Endometrium (tissue), 2 donors: ENCODE measurements around the gene AGGF1.
"Not testable (repeated sequence)": the region's sequence is repeated elsewhere in the genome, so short reads cannot be mapped to it uniquely, and the experiment has no call there.

Source experiments
- FAIRE-seq: peaks from 2 replicates; lab custom pipeline; 2012; peaks lifted over from hg19 to GRCh38; lab: Jason Lieb, UNC
- donor health status: control.
- donor health status: control.

The AGGF1 gene, protein sequence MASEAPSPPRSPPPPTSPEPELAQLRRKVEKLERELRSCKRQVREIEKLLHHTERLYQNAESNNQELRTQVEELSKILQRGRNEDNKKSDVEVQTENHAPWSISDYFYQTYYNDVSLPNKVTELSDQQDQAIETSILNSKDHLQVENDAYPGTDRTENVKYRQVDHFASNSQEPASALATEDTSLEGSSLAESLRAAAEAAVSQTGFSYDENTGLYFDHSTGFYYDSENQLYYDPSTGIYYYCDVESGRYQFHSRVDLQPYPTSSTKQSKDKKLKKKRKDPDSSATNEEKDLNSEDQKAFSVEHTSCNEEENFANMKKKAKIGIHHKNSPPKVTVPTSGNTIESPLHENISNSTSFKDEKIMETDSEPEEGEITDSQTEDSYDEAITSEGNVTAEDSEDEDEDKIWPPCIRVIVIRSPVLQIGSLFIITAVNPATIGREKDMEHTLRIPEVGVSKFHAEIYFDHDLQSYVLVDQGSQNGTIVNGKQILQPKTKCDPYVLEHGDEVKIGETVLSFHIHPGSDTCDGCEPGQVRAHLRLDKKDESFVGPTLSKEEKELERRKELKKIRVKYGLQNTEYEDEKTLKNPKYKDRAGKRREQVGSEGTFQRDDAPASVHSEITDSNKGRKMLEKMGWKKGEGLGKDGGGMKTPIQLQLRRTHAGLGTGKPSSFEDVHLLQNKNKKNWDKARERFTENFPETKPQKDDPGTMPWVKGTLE

DNA sequence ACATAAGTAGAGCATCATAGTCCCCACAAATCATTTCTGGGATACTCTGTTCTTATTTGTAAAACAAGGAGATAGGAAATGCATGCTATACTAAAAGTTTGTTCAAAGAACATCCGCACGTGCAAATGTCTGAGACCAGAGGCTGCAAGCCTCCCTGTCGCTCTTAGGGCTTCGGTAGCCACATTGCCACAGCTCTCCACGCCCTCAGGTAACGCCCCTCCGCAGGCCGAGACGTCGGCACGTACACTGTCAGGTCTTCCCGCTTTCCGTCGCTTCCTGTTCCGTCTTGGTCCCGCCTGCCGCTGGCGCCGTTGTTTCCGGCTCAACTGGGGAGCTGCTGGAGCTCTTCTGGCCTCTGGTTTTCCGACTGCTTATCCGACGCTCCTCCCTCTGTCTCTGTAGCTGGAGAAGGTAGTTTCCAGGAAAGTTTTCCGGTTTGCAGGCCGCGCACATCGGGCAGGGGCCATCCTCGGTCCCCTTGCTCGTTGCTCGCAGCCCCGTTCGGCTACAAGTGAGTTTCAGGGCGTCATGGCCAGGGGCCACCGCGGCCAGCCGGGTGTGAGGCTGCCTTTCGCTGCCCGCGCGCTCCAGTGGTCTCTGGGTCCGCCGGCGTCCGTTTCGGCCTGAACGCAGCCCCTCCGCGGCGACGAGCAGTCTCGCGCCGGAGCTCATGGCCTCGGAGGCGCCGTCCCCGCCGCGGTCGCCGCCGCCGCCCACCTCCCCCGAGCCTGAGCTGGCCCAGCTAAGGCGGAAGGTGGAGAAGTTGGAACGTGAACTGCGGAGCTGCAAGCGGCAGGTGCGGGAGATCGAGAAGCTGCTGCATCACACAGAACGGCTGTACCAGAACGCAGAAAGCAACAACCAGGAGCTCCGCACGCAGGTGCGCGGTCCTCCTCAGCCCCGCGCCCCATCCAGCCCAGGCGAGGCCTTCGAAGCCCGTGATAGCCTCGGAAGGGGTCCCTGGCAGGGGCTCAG lies at the start of gene AGGF1:
AGGF1 (plus strand) TSS at position 308 of the 975 bp plus-strand sequence; CDS start at position 671, 363 bp downstream.
- FAIRE-seq, result peak; percentile 90

- FAIRE-seq, result no peak
These were observed 49.6 kb upstream of the AGGF1 start for GRCh38 chr5:76980518-76981144.

GRCh38 chr5:76982450-76982849 lies 47.8 kb upstream of the AGGF1 start:
- no peak for FAIRE-seq

DNA sequence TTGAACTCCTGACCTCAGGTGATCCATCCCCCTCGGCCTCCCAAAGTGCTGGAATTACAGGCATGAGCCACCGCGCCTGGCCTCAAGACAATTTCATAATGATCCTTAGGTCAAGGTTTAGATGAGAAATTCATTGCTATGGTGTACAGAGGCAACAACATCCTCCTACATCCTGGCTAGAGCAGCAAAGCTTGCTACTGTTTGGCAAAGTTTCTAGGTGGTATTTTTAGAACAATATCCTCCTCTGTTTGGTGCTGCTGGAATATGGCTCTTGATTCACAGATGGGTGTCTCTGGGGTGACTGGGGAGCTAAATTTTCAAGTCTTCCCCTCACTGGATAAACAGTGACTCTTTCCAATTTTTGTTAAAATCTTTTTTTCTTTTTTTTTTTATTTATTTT lies 46.7 kb upstream of the AGGF1 start:
- no peak for FAIRE-seq

GRCh38 chr5:76986825-76987526 lies 43.2 kb upstream of the AGGF1 start:
- FAIRE-seq, result no peak

DNA sequence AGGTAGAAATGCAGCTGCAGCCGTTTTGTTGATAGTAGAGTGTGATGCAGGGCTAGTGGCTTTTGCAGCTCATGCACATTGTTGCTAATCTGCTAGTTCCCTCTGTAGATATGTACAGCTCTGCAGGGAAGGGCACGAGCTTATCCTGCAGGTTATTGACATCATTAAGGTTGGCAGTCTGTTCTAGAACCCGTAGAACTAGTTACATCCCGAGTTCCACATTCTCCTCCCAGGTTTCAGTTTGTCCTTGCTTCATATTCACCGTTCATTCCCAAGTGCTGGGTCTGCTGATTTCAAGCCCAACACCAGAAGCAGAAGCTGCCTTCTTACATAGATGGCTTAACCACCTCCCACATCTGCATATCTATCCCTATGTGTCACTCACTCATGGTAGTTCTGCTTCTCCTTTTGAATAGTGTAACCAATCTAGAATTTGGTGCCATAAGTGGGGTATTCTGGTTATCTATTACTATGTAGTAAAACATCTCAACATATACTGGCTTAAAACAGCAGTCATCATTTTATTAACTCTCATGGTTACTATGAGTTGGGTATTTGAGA lies 39.2 kb upstream of the AGGF1 start:
- no peak for FAIRE-seq

GRCh38 chr5:76993436-76993835 lies 36.8 kb upstream of the AGGF1 start:
- not testable (repeated sequence) for FAIRE-seq

- FAIRE-seq, result no peak
These were observed 35.9 kb upstream of the AGGF1 start for GRCh38 chr5:76994337-76994736.

DNA sequence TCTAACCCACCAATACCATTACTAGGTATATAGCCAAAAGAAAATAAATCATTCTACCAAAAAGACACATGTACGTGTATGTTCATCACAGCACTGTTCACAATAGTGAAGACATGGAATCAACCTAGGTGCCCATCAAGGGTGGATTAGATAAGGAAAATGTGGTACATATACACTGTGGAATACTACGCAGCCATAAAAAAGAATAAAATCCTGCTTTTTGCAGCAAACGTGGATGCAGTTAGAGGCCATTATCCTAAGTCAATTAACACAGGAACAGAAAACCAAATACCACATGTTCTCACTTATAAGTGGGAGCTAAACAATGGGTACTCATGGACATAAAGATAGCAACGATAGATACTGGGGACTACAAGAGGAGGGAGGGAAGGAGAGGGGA lies 32.0 kb upstream of the AGGF1 start:
- not testable (repeated sequence) for FAIRE-seq

DNA sequence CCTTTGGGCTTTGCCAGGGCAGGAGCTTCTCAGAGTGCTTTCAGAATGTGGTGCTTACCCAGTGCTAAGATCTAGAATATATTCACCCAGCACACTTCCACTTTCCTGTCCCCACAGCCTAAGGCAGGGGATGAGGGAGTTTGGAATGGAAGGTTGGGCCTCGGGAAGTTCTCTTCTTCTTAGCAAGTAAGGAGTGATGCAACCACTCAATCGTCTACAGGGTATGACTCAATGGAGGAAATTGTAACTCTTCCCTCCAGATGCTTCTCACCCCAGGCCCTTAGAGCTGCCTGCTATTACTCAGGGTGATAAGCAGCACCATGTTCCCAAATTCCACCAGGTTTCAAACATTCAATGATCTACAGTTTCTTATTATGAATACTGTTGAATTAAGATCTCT lies 30.8 kb upstream of the AGGF1 start:
- FAIRE-seq, result no peak

- no peak for FAIRE-seq
These were observed 27.0 kb upstream of the AGGF1 start for GRCh38 chr5:77003246-77003645.

- no peak for FAIRE-seq
These were observed 24.1 kb upstream of the AGGF1 start for GRCh38 chr5:77006124-77006523.

- no peak for FAIRE-seq
These were observed 21.8 kb upstream of the AGGF1 start for GRCh38 chr5:77008413-77008812.

- FAIRE-seq, result no peak
These were observed 20.0 kb upstream of the AGGF1 start for GRCh38 chr5:77010243-77010642.

GRCh38 chr5:77011498-77011897 lies 18.7 kb upstream of the AGGF1 start:
- no peak for FAIRE-seq

DNA sequence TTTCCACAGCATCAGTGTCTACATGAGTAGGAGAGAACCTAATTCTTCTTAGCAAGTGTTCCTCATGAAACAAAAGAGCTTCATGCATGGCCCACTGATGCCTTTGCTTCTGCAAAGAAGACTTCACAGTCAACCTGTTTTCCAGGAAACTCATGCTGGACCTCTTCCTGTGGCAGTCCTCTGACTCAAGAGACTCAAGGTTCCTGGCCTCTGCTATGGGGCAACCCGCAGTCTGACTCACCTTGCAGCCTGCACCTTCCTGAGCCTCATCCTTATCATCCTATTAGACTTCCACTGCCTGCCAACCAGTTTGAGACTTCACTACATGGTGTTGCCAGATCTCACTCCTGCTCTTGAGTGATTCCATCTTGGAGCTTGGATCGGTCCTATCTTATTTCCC lies 17.6 kb upstream of the AGGF1 start:
- FAIRE-seq, result no peak

- FAIRE-seq, result no peak
These were observed 14.2 kb upstream of the AGGF1 start for GRCh38 chr5:77015938-77016569.

GRCh38 chr5:77016962-77017361 lies 13.2 kb upstream of the AGGF1 start:
- FAIRE-seq, result no peak

- no peak for FAIRE-seq
These were observed 12.5 kb upstream of the AGGF1 start for GRCh38 chr5:77017668-77018067.
